SK-N-SH treated with all-trans-retinoic acid at 6 μM for 48 hours (cell line): Measurements from ENCODE around the gene SDK2.

ENCODE experiments used
- ATAC-seq: fragments of 200-7000 bp; cut with Tn5 transposase; 3 replicates; pipeline ENCODE4 v1.9.1; 2020; ENCODE audit warnings: mild to moderate bottlenecking, moderate library complexity
- ARNTL ChIP-seq: fragments of 450-650 bp; formaldehyde crosslinking; IDR thresholded peaks from 2 replicates; pipeline ENCODE4 v1.5.0; 2020; ENCODE audit warnings: low read depth, mild to moderate bottlenecking, moderate library complexity, borderline replicate concordance
- BACH2 ChIP-seq: fragments of 250-450 bp; sonication (Bioruptor Pico); IDR thresholded peaks from 2 replicates; pipeline ENCODE4 v1.9.0; 2021; ENCODE audit warnings: mild to moderate bottlenecking, borderline replicate concordance
- ESRRG ChIP-seq: fragments of 250-450 bp; sonication (Bioruptor Pico); IDR thresholded peaks from 2 replicates; pipeline ENCODE4 v1.6.1; 2021; ENCODE audit warnings: mild to moderate bottlenecking
- GLIS3 ChIP-seq: fragments of 250-450 bp; sonication (Bioruptor Pico); IDR thresholded peaks from 2 replicates; pipeline ENCODE4 v1.5.0; 2020; ENCODE audit warnings: mild to moderate bottlenecking, moderate library complexity
- ISL1 ChIP-seq: fragments of 250-450 bp; sonication (Bioruptor Pico); IDR thresholded peaks from 2 replicates; pipeline ENCODE4 v2.1.2; 2022; ENCODE audit warnings: mild to moderate bottlenecking, moderate library complexity
- OSR1 ChIP-seq: fragments of 250-450 bp; sonication (Bioruptor Pico); IDR thresholded peaks from 2 replicates; pipeline ENCODE4 v1.8.0; 2022; ENCODE audit warnings: moderate library complexity, mild to moderate bottlenecking, inconsistent platforms
- PPARA ChIP-seq: fragments of 250-450 bp; sonication (Bioruptor Pico); IDR thresholded peaks from 2 replicates; pipeline ENCODE4 v1.5.0; 2020; ENCODE audit warnings: mild to moderate bottlenecking, borderline replicate concordance
- SNAI2 ChIP-seq: fragments of 250-450 bp; sonication (Bioruptor Pico); IDR thresholded peaks from 2 replicates; pipeline ENCODE4 v1.5.0; 2020; ENCODE audit warnings: mild to moderate bottlenecking, moderate library complexity
- TCF4 ChIP-seq: fragments of 250-450 bp; sonication (Bioruptor Pico); IDR thresholded peaks from 2 replicates; pipeline ENCODE4 v1.8.0; 2021; ENCODE audit warnings: mild to moderate bottlenecking, moderate library complexity, borderline replicate concordance
- TOX ChIP-seq: fragments of 250-450 bp; sonication (Bioruptor Pico); IDR thresholded peaks from 2 replicates; pipeline ENCODE4 v1.8.0; 2021; ENCODE audit warnings: mild to moderate bottlenecking, moderate library complexity, borderline replicate concordance
- ZC3H10 ChIP-seq: fragments of 250-450 bp; sonication (Bioruptor Pico); IDR thresholded peaks from 2 replicates; pipeline ENCODE4 v1.5.1; 2021; ENCODE audit warnings: mild to moderate bottlenecking, moderate library complexity
- ZFP30 ChIP-seq: fragments of 450-650 bp; formaldehyde crosslinking; IDR thresholded peaks from 2 replicates; pipeline ENCODE4 v1.5.0; 2022; ENCODE audit warnings: mild to moderate bottlenecking, moderate library complexity
- ZNF565 ChIP-seq: fragments of 450-650 bp; formaldehyde crosslinking; conservative IDR thresholded peaks from 2 replicates; pipeline ENCODE4 v1.5.0; 2020; ENCODE audit warnings: low read depth, mild to moderate bottlenecking, moderate library complexity
- ZNF70 ChIP-seq: fragments of 450-650 bp; formaldehyde crosslinking; IDR thresholded peaks from 2 replicates; pipeline ENCODE4 v1.5.0; 2020; ENCODE audit warnings: mild to moderate bottlenecking, moderate library complexity
- ZNF8 ChIP-seq: fragments of 450-650 bp; formaldehyde crosslinking; IDR thresholded peaks from 2 replicates; pipeline ENCODE4 v1.5.0; 2020; ENCODE audit warnings: mild to moderate bottlenecking, moderate library complexity
- TF ChIP-seq, protein P1 (sequence below): fragments of 250-450 bp; sonication (Bioruptor Pico); IDR thresholded peaks from 2 replicates; pipeline ENCODE4 v1.8.0; 2020; ENCODE audit warnings: mild to moderate bottlenecking, moderate library complexity, borderline replicate concordance
- TF ChIP-seq, protein P2 (sequence below): fragments of 250-450 bp; sonication (Bioruptor Pico); IDR thresholded peaks from 2 replicates; pipeline ENCODE4 v1.5.1; 2021; ENCODE audit warnings: mild to moderate bottlenecking, moderate library complexity
- TF ChIP-seq, protein P3 (sequence below): fragments of 250-450 bp; sonication (Bioruptor Pico); IDR thresholded peaks from 2 replicates; pipeline ENCODE4 v1.8.0; 2021; ENCODE audit warnings: low read depth, mild to moderate bottlenecking, moderate library complexity, borderline replicate concordance
- TF ChIP-seq, protein P4 (sequence below): fragments of 250-450 bp; sonication (Bioruptor Pico); IDR thresholded peaks from 2 replicates; pipeline ENCODE4 v1.5.1; 2020; ENCODE audit warnings: low read depth, mild to moderate bottlenecking, moderate library complexity
- TF ChIP-seq, protein P5 (sequence below): fragments of 250-450 bp; sonication (Bioruptor Pico); IDR thresholded peaks from 2 replicates; pipeline ENCODE4 v1.5.0; 2020; ENCODE audit warnings: mild to moderate bottlenecking, moderate library complexity

The SDK2 gene

DNA sequence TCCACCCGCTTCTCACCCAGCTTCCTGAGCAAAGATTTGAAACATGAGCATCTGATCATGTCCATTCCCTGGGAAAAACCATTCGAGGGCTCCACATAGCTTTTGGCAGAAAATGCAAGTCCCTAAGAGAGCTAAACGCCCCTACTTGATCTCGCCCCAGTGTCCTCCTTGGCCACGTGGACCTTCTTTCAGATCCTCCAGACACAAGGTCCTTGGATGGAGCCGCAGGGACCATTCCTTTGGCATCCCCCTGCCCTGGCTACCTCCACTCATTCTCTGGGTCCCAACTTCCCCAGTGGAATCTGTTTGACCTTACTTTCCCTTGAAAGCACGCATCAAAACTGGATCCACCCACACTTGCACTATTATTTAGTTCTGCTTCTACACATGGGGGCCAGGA lies 146.5 kb downstream of the SDK2 start:
- ATAC-seq: no peak
- TF ChIP-seq GLIS3 (no peak), ZNF8 (CRISPR knock-in tag) (no peak), SNAI2 (CRISPR knock-in tag) (no peak), TCF4 (CRISPR knock-in tag) (no peak), ESRRG (no peak), OSR1 (CRISPR knock-in tag) (no peak)
- TF ChIP-seq, protein P1, sequence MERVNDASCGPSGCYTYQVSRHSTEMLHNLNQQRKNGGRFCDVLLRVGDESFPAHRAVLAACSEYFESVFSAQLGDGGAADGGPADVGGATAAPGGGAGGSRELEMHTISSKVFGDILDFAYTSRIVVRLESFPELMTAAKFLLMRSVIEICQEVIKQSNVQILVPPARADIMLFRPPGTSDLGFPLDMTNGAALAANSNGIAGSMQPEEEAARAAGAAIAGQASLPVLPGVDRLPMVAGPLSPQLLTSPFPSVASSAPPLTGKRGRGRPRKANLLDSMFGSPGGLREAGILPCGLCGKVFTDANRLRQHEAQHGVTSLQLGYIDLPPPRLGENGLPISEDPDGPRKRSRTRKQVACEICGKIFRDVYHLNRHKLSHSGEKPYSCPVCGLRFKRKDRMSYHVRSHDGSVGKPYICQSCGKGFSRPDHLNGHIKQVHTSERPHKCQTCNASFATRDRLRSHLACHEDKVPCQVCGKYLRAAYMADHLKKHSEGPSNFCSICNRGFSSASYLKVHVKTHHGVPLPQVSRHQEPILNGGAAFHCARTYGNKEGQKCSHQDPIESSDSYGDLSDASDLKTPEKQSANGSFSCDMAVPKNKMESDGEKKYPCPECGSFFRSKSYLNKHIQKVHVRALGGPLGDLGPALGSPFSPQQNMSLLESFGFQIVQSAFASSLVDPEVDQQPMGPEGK (CRISPR knock-in tag): no peak

DNA sequence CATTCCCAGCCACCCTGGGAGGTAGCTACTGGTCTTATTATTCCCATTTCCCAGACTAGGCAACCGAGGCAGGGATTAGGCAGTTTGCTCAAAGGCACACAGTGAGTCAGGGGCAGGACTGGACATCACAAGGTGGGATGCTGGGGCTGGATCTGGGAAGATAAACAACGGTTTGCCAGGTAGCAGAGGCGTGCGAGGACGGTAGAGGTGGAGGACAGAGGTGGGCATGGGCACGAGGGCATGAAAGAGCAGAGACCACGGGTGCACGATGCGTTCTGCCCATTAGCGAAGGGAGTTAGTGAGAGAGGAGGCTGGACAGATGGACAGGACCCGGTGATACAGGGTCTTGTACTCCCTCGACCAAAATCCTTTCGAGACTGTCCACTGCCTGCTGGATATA lies 148.0 kb downstream of the SDK2 start:
- TF ChIP-seq GLIS3 (no peak), BACH2 (CRISPR knock-in tag) (no peak), OSR1 (CRISPR knock-in tag) (no peak), SNAI2 (CRISPR knock-in tag) (no peak), TCF4 (CRISPR knock-in tag) (no peak), PPARA (CRISPR knock-in tag) (no peak), ZFP30 (CRISPR knock-in tag) (no peak), ZC3H10 (no peak), ARNTL (no peak), ISL1 (no peak), ZNF565 (CRISPR knock-in tag) (no peak), ZNF70 (CRISPR knock-in tag) (no peak), TOX (CRISPR knock-in tag) (no peak), ZNF8 (CRISPR knock-in tag) (no peak), ESRRG (no peak)
- TF ChIP-seq, protein P2, sequence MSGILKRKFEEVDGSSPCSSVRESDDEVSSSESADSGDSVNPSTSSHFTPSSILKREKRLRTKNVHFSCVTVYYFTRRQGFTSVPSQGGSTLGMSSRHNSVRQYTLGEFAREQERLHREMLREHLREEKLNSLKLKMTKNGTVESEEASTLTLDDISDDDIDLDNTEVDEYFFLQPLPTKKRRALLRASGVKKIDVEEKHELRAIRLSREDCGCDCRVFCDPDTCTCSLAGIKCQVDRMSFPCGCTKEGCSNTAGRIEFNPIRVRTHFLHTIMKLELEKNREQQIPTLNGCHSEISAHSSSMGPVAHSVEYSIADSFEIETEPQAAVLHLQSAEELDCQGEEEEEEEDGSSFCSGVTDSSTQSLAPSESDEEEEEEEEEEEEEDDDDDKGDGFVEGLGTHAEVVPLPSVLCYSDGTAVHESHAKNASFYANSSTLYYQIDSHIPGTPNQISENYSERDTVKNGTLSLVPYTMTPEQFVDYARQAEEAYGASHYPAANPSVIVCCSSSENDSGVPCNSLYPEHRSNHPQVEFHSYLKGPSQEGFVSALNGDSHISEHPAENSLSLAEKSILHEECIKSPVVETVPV: no peak
- TF ChIP-seq, protein P3, sequence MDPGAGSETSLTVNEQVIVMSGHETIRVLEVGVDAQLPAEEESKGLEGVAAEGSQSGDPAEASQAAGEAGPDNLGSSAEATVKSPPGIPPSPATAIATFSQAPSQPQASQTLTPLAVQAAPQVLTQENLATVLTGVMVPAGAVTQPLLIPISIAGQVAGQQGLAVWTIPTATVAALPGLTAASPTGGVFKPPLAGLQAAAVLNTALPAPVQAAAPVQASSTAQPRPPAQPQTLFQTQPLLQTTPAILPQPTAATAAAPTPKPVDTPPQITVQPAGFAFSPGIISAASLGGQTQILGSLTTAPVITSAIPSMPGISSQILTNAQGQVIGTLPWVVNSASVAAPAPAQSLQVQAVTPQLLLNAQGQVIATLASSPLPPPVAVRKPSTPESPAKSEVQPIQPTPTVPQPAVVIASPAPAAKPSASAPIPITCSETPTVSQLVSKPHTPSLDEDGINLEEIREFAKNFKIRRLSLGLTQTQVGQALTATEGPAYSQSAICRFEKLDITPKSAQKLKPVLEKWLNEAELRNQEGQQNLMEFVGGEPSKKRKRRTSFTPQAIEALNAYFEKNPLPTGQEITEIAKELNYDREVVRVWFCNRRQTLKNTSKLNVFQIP (CRISPR knock-in tag): no peak
- TF ChIP-seq, protein P4, sequence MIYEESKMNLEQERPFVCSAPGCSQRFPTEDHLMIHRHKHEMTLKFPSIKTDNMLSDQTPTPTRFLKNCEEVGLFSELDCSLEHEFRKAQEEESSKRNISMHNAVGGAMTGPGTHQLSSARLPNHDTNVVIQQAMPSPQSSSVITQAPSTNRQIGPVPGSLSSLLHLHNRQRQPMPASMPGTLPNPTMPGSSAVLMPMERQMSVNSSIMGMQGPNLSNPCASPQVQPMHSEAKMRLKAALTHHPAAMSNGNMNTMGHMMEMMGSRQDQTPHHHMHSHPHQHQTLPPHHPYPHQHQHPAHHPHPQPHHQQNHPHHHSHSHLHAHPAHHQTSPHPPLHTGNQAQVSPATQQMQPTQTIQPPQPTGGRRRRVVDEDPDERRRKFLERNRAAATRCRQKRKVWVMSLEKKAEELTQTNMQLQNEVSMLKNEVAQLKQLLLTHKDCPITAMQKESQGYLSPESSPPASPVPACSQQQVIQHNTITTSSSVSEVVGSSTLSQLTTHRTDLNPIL (CRISPR knock-in tag): no peak
- TF ChIP-seq, protein P5, sequence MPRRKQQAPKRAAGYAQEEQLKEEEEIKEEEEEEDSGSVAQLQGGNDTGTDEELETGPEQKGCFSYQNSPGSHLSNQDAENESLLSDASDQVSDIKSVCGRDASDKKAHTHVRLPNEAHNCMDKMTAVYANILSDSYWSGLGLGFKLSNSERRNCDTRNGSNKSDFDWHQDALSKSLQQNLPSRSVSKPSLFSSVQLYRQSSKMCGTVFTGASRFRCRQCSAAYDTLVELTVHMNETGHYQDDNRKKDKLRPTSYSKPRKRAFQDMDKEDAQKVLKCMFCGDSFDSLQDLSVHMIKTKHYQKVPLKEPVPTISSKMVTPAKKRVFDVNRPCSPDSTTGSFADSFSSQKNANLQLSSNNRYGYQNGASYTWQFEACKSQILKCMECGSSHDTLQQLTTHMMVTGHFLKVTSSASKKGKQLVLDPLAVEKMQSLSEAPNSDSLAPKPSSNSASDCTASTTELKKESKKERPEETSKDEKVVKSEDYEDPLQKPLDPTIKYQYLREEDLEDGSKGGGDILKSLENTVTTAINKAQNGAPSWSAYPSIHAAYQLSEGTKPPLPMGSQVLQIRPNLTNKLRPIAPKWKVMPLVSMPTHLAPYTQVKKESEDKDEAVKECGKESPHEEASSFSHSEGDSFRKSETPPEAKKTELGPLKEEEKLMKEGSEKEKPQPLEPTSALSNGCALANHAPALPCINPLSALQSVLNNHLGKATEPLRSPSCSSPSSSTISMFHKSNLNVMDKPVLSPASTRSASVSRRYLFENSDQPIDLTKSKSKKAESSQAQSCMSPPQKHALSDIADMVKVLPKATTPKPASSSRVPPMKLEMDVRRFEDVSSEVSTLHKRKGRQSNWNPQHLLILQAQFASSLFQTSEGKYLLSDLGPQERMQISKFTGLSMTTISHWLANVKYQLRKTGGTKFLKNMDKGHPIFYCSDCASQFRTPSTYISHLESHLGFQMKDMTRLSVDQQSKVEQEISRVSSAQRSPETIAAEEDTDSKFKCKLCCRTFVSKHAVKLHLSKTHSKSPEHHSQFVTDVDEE (CRISPR knock-in tag): no peak
- TF ChIP-seq, protein P1 (CRISPR knock-in tag): no peak
- ATAC-seq: no peak

DNA sequence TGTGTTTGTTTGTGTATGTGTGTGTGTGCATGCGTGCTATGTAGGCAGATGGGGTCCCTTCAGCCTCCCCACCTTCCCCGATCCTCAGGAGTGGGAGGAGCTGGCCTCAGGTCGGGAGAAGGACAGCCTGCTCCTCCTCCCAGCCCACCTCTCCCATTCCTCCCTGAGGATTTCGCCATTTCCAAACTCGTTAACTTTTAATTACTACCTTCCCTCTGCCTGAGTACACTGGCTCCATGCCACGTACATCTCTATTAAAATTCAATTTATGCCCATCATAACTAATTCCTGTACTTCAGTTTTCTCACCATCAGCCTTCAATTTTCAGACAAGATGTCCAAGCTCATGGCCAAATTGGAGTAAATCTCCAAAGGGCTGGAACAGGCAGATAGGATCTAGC lies 148.6 kb downstream of the SDK2 start:
- TF ChIP-seq TOX (CRISPR knock-in tag): no peak
- ATAC-seq: no peak
